OCI-M1 (cell line): ENCODE measurements around the gene ATG2A.

ENCODE experiments used
- DNase-seq: peaks from one replicate; lab custom pipeline; 2025; lab: John Stamatoyannopoulos, UW

Gene ATG2A

DNA sequence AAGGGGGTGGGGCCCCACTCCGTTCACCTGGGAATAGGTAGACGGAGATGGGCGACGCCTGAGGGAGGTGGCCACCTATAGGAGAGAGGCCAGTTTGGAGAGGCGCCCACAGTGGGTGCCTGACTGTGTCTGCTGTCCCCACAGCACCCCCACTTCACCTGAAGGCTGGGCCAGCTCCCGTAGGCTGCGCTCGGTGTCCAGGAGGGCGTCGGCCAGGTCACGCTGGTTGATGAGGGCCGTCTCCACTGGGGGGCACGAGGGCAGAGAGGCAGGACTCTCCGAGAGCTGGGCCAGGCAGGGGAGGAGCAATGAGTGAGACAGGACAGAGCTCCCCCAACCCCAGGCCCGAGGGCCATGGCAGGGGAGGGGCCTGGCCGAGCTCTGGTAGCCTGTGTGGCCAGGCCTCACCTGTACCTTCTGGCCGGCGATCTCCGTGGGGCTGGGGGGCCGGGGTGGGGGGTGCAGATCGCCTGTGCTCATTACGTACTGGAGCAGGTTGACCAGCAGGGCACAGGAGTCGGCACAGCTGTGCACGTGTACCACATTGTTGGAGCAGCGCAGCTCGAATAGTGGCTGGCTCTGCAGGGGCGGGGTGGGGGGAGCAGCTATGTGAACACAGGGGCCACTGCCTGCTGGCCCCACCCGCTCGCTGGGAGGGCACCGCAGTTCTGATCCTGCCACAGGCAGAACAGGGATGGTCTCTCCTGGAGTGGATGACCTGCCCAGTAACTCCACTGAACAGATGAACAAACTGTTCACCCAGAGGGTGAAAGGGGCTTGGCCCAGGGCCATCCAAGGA is 14.7 kb downstream of the ATG2A start:
- no peak for DNase-seq

DNA sequence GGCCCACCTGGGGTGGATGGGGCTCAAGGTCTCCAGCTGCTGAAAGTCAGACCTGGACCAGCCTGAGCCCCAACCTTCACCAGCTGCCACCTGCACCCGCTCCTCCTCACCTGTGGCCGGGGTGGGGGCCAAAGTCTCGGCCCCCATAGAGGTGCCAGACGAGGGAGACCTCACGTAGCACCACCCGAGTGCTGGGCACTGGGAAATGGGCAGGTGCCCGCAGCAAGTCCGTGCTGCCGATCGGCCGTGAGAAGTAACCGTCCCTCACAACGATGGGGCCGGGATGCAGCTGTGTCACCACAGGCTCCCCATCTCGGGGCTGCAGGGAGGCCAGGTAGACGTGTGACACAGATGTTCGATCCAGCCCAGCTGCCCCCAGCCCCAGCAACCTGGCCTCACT is 16.2 kb downstream of the ATG2A start:
- DNase-seq: no peak

DNA sequence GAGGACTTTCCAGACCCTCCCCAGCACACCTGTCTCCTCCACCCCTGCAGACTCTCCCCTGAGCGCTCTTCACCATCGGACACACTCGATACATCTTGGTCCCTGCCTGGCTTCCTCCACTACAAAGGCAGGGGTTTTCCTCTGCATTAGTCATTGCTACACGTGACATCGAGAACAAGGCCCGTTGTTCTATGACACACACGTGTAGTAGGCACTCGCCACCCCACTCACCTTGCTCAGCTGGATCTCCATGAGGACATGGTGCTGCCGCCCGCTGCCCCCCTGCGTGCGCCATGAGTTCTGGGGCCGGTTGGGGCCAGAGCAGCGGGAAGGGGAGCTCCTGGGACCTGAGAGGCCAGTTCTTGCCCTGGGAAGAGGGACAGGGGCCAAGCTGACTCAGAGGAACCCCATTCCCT is 16.7 kb downstream of the ATG2A start:
- DNase-seq: no peak

DNA sequence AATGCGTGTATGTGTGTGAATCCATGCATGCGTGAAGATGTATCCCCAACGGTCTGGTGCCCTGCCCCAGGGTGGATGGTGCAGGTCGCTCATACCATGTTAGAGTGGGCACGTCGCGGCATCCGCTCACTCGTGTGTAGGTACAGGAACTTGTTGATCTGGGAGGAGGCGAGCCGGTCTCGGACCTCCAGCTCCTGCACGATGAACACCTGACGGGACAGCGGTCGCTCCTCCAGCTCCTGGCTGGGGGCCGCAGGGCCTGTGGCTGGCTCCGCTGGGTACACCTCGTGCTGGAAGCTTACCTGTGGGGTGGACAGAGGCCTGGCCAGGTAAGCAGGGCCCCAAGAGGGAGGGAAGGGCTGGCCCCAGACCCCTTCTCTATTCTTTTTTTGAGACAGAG is 18.5 kb downstream of the ATG2A start:
- DNase-seq: no peak

DNA sequence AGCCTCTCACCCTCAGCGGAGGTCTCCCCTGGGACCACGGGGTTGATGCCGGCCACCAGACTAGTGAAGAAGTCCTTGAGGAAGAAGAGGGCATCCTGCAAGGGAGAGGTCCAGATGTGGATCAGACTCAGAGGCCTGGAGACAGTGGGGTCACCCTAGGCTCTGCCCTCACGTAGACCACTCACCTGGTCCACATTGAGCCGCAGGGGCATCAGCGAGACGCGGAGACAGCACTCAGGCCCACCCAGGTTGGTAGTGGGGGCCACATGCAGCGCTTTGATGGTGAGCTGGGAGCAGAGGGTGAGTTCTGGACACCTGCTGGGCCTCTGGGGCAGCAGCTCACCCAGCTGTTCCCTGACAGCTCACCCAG is 18.9 kb downstream of the ATG2A start:
- no peak for DNase-seq

DNA sequence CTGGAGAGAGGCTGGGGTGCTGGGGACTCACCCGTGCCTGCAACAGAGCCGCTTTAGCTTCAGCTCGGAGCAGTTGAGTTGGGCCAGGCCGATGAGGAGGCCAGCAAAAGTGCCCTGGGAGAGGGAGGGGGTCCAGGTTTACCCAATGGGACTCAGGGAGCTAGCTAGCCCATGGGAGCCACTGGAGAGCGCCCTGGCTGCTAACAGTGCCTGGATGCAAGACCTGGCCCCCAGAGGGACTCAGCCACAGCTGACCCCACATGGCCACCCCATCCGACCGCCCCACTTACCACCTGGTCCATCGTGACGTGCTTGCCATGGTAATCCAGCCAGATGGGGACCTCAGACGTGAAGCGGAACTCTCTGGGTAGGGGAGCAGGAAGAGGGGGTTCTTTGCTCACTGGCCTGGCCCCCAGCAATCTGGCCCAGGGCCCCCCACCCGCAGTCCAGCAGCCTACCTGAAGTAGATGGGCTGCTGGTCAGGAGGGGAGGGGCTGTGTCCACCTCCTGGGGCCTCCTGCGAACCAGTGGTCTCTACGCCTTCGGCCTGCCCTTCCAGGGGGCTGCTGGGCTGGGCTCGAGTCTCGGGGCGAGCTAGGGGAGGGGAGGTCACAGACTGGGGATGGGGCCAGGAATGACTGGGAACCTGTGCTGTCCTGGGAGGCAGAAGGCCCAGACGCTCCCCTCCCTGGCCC is 19.5 kb downstream of the ATG2A start:
- DNase-seq: no peak

DNA sequence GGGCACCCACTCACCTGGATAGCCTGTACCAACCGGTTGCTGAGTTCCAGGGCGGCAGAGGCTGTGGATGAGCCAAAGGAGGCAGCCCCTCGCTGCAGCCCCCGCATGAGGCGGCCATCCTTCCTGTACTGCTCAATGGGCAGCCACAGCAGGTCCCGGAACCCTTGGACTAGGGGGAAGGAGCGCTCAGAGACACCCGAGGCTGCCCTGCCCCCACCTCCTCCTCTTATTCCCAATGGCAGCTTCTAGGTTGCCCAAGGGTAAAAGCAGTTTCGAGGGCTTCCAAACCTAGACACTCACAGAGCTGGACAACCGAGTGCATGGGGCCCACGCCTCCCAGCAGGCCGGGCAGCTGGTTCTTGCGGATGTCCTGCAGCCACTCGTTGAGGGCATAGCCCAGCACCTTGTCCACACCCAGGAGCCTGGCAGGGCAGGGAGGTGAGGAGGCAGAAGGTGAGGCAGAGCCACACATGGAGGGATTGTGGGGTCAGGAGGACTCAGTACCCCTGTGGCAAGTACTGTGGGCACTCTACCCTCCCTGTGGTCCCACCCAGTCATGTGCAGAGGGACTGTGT is 20.5 kb downstream of the ATG2A start:
- no peak for DNase-seq

DNA sequence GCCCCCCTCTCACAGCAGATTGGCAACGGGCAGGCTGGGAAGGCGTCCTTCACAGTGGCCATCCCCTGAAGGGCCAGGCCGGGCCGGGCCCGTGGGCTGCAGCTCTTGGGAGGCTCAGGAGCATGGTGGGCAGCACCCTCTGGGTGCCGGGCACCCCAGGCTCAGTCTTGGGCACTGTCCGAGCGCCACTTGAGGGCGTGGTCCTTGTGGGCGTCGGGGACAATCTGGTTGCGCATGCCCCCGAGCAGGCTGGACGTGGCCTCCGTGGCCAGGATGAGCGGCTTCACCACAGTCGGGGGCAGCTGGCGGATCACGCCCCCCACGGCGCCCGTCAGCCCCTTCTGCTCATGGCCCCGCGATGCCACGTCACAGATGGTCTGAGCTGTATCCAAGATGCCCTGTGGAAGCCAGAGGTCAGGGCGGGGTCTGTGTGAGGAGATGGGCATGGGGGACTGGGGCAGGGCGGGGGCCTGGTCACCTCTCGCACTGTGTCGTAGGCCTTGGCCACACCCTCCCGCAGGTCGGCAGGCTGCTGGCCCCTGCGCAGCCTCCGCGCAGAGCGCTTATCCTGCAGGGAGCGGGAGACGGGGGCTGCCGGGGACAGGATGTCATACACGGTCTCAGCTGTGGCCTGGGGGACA is 22.1 kb downstream of the ATG2A start:
- no peak for DNase-seq

DNA sequence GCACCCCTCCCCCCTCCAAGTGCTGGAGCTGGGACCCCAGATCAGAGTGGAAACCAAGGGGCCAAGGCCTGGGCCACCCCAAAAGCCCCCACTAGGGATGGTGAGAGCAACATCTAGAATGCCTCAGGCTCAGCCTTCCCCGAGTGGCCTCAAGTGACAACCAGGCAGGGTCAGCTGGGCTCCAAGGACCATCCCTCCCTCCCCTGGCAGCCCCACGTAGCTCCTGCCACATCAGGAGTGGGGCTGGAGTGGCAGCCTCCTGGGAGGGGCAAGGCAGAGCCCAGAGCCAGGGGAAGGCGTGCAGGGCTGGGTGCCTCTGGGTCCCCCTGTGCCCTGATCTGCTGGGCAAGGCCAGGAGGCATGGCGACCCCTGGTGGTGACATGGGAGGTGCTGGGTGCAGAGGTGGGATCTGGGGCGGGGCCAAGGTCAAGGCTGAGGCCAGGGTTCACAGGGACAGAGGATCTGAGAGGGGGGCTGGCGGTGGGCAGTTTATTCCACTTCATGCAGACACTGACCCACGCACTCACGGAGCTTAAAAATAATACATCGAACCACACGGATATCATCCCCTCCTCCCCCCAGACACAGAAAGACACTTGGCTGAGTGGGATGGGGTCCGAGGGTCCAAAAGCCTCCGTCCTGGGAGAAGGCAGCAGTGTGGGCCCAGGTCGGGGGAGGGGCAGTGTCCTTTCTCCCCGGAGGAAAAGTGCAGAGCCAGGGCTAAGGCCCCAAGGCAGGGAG is 22.8 kb downstream of the ATG2A start:
- DNase-seq: peak; percentile 90

DNA sequence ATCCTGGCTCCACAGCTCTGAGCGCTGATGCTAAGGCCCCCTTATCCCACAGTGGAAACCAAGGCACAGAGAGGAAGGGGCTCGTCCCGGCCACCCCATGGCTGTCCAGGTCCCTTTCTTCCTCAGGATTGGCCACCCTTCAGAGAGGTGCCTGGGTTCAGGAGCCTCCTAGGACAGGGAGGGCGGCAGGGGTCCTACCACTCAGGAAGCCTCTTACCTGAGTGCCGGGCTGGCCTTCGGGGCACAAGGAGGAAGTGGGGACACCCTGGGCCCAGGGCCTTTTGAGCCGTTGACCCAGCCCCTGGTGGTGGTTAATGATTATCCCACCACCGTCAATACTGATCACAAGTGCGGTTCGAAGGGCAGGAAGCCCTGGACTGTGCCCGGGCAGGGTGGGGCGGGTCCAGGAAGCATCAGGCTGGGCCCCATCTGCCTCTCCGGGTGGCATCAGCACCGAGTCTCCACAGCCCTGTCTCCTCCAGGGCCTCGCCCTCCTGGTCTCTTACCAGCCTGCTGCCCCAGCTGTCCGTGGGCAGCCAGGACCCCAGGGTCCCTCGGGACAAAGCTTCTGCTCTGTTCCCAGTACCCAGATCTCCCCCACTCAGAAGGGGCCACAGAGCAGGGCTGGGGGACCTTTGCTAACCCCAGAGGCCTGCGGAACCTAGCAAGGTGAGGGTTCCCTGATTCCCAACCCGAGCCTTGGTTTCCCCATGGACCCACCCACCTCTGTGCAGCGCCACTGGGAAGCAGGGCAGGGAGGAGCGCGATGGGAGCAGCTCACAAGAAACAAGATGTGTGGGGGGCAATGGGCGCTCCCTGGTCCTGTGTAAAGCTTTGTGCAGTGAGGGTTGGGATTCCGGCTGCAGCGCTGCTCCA is 23.6 kb downstream of the ATG2A start:
- DNase-seq: no peak

DNA sequence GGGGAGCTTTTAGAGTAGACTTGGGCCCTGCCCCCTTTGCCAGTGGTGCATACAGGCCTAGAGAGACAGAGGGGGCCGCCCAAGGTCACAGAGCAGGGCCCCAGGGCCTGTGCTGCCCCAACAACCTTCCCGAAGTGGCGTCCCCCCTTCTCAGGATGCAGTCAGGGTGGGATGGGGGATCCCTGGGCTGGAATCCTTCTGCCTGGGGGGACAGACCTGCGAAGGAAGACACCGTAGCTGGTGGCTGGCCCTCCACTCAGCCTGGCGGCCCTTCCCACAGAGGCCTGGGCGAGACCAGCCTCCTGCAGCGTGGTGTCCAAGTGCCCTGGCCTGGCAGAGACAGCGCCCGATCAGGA is 24.2 kb downstream of the ATG2A start:
- DNase-seq: no peak

DNA sequence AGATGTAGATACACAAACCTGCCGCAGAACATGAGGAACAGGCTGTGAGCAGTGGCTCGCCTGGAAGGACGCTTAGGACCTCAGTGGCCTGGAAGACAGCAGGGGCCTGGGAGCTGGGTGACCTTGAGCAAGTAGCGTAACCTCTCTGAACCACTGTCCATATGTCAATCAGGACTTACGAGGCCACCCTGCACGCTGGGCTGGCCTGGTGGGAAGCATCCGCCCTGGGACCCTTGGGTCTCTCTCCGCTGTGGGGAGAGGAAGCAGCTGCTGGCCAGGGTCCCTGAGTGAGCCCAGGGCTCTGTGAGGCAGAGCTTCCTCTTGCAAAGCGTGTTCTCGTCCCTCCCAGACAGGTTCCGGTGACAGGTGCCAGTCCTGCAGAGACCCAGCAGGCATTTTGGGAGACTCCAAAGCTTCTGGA is 24.6 kb downstream of the ATG2A start:
- DNase-seq: no peak

DNA sequence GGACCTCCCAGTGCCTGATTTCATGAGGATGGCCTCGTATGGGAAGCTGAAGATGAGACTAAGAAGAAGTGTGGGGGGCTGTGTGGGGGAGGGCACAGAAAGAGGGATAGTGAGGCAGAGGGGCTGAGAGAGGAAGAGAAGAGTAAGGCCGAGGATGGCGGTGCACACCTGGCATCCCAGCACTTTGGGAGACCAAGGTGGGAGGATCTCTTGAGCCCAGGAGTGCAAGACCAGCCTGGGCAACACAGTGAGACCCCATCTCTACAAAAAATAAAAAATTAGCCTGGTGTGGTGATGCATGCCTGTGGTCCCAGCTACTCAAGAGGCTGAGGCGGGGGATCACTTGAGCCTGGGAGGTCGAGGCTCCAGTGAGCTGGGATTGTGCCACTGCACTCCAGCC is 25.1 kb downstream of the ATG2A start:
- DNase-seq: no peak

DNA sequence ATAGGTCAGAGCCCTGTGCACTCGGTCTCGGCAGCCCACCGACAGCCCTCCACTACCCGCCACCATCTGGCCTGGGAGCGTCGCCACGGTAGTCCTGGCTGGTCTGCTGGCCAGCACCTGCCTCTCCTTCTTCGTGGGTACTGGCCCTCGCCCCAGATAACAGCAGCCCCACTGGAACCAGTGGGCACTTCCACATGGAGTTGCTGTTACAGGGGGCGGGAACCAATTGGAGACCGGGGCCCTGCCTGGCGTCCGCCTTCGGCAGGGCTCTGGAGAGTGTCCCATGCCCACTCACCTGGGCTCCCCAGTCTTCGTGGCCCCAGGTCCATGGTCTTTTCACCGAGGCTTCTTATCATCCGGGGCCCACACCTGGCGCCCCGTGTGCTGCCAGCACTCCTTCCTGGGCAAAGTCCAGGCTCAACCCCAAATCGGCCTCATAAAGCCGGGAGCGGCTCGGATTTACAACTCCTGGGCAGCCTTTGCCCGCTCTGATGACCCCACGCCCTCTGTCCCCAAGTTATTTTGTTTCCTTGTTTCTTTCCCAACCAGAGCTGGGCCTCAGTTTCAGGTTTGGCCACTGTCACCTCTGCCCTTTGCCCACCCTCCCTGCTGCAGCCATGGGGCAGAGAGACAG is 25.7 kb downstream of the ATG2A start:
- DNase-seq: no peak

DNA sequence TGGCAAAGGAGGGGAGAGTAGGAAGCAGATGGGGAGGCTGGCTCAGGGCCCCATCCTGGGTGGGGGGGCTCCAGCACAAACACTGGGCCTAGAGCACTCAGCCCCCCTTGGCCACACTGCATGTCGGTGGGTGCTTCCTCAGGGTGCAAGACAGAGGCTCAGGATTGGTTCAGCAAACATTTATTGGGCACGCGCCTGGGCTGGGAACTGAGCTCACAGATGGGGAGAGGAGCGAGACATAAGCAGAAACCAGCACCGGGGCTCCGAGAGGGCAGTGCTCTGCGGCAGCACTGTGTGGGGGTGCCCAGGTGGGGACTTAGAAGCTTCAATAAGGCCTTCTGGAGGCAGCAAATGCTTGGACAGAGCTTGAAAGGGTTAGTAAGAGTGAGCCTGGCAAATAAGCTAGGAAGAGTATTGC is 26.5 kb downstream of the ATG2A start:
- no peak for DNase-seq

DNA sequence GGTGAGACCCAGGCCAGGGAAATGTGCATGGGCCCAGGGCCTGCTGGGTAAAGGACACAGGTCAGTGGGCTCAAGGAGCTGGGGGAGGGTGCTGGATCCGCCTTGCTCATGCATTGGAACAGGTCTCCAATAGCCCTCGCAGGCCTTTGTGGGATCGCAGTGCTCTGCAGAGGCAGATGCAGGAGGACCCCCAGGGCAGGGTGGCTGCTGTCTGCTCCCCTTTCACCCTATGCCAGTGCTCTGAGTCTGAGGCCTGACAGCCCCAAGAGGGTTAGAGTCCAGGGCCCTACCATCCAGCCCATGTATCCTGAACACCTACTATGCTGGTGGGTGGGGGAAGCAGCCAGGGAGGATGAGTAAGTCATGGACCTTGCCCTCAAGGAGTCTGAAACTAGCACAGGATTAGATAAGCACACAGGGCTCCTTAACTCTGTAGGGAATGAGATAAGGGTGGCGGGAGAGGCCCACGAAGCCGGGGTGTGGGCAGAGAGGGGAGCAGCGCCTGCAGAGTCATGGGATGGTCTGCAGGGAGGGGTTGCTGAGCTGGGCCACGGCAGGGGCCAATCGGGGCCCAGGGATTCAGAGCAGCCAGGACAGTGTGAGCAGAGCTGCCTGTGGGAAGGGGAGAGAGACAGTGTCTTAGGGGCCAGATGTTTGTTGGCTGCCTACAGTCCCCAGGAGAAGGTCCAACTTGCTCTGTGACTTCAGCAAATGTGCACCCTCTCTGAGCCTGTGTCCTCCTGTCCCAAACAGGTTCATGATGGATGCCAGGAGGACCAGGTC is 28.1 kb downstream of the ATG2A start:
- peak; percentile 98 for DNase-seq

DNA sequence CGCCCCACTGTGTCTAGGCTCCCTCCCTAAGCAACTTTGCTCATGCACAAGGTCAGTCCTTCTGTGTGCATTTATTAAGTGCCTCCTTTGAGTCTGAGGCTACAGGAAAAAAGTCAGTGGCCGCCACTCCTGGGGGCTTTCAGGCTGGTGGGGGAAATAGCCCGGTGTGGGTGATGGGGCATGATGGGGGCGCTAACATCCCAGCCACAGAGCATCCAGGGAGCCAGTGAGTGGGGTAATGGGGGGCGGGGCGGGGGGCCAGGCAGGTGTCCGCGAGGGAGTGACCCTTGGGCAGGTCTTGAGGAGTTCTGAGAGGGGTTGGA is 28.6 kb downstream of the ATG2A start:
- no peak for DNase-seq

DNA sequence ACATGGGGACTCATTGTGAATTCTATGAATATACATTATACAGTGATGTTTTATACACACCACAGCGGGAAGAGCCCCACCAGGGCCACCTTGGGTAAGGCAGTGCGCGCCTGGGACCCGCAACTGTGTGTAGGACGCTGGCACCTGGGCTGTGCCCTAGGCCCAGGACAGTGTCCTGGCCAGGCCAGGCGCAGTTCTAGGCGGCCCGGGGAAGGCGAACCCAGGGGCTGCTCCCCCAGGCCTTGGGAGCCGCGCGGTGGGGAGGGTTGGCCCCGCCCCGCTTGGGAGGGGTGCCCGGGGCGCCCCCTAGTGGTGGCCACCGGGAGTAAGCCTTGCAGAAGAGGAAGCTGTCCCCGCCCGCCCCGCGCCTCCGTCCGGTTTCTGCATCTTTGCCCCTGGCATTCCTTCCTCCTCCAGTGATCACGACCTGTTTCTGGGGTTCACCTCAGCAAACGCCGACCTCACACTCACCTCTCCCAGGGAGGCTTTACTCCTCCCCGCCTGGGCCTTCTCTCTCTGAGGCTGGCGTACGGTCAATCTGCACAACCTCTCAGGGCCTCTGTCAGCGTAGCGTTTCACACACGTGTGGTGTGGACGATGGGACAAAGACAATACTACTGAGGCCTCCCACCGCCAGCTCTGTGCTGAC is 29.1 kb downstream of the ATG2A start:
- peak; percentile 91 for DNase-seq

DNA sequence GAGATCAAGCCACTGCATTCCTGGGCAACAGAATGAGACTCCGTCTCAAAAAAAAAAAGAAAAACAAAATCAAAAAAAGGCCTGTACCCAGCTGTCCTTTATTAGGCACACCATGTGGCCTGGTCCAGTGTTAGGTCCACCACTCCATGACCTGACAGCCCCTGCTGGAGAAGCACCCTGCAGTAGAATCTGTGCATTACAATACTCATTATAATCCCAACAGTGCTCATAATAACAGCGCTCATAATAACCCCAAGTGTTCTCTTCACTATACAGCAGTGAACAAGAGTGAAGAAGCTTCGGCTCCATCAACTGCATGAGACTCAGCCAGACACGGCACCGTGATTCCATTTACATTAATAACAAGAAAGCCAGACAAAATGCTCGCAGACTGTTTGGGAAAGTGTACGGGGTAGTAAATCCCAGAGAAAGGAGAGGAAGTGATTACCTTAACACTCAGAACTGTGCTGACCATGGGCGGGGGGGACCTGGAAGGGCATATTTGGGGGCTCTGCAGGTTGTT is 29.7 kb downstream of the ATG2A start:
- peak; percentile 39 for DNase-seq
